ENCODE results near the gene FBN1.

Gene FBN1

DNA sequence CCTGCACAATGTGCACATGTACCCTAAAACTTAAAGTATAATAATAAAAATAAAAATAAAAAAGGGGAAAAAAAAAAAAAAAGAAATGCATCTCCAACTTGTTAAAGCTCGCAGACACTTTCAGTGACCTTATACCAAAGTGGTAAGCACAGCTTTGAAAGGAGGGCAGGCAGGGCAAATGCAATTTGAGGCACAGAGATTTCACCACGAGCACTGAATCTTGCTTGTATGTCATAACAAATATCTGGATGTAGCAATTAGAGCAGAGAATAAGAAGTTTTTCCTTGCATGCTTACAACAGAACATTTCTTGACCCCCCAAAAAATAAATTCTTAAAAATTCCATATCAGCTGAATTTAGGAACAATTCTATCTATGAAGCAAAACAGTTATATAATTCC, 66.5 kb downstream of the FBN1 start:
- no peak for DNase-seq

DNA sequence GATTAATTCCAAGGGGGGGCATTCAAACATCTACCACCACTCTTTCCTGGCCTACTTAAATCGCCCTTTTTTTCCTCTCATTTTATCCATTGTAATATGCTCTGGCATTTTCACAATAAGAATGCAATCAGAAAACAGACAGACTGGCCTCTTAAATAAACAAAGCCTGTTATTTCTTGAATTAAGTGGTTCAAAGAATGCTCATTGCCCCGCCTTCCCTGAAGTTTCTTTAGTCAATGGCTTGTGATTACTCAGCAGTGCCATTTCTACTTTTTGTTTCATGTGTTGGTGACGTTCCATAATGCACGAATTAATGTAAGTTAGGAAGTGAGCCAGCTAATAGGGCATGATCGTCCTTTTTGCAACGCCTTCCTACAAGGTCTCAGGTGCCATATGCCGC, 68.0 kb downstream of the FBN1 start:
- no peak for DNase-seq

DNA sequence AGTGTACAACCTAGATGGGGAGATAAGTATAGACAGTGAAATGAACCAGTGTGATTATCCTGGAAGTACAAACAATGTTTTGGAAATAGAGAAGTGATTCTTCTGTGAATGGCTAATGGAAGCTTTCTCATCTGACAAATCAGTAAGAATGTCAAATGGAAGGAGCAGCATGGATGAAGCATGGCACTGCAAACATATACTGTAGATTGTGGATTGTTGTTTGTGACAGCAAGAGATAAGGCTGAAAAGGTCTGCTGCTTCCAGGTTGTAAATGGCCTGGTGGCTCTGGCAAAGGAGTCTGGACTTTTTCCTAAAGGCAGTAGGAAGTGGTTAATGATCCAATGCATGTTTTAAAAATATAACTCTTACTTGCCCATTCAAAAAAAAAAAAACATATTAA, 71.3 kb downstream of the FBN1 start:
- DNase-seq = no peak

DNA sequence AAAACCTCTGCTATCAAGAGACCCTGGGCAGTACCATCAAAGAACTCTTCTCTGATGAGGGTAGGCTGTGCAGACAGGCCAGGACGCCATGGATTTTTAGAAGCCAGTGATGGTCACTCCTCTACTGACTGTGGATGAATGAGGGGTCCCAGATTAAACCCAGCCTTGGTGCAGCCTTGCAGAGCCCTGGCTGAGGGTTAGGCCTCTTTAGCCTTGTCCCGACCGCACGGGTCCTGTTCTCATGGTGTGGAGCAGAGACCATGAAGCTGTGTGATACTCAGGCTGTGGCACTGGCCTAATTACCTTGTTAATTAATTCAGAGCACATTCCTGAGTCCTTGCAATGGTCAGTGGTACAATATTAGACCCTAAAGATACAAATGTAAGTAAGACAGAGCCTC, 71.7 kb downstream of the FBN1 start:
- no peak for DNase-seq

DNA sequence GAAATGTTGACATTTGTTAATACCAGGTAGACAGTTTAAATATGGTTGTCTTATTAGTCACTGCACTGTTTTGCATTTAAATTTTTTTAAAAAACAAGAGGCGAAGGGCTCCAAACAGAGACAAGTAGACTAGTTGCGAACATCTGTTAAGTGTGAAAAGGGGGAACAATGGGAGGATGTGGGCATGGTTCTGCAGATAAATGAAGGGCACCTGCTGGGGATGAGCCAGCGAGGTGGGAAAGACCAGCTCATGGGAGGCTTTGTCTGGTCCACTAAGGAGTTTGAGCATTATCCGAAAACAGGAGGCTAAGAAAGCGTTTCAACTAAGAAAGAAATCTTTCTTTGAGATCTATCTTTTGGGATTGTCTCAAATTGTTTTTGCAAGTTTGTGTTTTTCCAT, 72.7 kb downstream of the FBN1 start:
- no peak for DNase-seq

DNA sequence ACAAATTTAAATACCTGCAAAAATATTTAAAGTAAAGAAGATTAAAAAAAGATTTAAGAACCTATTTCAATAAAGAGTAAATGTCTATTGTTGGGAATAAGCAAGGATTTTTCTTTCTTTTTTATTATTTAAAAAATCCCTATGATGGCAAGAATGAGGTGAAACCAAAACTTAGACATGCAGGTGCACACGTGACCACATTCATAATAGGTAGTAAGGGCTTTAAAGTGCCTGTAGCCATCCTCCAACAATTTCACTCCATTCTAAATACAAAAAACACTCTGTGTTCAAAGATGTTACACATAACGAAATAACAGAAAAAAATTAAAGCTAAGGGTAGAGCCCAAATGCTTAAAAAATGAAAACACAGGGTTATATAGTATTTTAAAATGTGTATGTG, 74.0 kb downstream of the FBN1 start:
- DNase-seq = no peak

DNA sequence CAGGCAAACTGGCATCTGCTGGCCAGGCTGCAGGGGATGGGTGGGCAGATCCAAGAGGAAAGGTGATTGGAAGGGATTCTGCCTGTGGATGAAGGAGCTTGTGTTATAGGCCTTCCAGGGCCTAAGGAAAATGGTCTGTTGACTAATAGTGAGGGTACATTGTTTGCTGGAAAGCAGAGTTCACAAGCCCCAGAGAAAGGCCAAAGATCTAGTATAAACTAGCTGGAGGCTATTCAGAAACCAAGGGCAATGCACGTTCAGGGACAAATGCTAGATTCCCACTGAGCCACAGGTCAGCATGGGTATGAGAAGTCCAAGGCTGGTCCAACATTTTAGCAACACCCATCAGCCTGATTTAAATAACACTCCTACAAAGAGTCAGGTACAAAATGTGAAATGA, 74.7 kb downstream of the FBN1 start:
- no peak for DNase-seq

DNA sequence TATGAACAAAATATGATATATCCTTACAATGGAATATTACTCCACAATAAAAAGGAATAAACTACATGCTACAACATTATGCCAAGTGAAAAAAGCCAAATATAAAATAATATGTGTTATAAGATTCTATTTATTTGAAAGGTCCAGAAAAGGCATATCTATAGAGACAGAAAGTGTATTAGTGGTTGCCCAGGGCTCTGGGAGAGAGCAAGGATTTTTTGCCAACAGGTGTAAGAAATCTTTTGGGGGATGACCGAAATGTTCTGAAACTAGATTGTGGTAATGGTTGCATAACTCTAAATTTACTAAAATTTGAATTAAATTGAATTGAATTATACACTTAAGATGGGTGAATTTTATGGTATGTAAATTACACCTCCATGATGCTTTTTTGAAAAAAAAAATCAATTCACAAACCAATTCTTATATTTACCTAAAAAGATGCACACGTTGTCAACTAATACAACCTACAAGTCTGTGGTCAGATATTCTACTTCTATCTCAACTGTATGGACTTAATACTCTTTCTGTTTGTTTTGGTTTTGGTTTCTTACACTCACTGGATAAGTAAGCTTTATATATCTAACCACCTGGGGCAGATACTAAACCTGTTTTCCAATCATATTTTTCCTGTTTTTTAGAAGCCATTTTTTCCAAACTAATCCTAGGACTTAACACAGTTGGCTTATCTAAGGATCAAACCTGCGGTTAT, 75.8 kb downstream of the FBN1 start:
- no peak for DNase-seq

DNA sequence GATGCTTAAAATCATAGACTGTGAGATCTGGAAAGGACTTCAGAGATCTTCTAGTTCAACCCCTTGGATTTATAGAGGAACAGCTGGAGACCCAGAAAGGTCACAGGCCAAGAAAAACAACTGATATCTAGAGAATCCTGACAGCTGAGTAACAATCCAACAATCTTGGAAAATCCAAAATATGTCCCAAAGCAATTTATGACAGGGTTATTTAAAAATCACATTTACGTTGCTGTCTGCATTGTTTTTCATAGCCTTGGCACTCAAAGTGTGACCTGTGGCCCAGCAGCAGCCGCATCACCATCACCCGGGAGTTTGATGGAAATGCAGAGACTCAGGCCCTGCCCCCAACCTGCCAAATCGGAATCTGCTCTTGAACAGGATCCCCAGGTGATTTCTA, 78.8 kb downstream of the FBN1 start:
- DNase-seq = no peak

DNA sequence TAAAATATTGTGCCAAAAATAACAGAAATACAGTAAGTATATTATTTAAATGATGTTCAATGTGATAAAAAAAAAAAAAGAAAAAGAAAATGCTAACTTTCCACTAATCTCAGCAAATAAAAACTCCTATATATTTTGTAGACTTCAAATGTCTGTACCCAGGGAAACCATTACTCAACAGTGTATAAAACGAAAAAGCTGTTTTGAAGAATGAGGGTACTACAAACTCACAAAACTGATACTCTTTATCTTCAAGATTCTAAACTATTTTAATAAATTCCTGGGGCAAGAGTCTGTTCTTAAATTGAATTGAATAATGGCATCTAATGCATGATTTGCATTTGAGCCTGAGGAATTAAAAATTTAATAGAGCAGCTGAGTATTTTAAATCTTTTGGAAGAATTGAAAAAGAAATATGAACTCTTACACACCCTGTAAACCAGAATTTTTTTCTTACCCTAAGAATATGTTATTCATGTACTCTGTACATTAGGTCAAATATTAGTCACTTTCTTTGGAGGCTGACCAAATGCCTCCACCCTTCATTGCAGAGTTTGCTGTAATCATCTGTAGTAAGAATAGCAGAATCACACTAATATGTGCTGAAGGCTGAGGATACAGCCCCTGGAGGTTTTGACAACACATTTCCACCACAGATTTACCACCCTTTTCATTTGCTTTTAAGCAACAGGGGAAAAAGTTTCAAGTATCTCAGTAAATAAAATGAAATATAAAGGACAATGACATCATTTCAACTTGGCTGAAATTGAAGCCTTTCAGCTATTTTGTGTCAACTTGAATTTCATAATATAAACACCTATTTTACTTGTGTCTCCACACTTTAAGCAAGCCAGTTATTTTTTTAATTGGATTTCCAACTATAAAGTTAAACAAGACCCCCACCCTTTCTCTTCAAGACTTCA, 79.7 kb downstream of the FBN1 start:
- DNase-seq = no peak

DNA sequence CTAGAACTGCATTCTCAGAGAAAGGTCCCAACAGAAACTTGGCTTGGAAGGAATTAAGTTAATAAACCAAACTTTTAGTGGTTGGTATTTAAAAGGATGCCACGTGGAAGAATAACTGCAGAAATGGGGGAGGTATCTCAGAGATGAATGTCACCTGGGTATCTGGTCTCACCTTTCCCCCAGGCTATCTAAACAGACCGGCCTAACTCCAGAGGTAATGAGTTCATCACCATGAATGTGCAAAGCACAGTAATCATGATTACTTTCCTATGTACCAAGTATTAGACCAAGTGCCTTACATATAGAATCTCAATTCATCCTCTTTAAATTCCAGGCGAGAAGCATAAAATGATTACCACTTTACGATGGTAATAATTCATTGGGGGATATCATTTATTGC, 80.8 kb downstream of the FBN1 start:
- no peak for DNase-seq

DNA sequence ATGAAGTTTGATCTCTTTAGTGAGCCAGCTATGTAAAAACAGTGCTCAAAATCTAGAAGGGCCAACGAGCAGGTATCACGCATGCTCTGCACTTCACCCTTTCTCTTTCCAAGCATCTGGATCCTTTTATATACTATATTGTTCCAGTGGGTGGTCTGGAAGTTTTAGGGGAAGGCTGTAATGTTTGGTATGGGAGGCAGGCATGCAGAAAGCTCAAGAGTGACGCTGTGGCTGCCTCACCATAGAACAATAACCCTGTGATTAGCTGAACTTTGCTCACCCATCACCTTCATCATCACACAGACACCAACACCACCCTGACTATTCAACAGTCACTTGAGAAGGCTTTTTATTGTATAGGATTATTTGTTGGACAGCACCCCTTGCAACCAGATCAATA, 81.6 kb downstream of the FBN1 start:
- no peak for DNase-seq

DNA sequence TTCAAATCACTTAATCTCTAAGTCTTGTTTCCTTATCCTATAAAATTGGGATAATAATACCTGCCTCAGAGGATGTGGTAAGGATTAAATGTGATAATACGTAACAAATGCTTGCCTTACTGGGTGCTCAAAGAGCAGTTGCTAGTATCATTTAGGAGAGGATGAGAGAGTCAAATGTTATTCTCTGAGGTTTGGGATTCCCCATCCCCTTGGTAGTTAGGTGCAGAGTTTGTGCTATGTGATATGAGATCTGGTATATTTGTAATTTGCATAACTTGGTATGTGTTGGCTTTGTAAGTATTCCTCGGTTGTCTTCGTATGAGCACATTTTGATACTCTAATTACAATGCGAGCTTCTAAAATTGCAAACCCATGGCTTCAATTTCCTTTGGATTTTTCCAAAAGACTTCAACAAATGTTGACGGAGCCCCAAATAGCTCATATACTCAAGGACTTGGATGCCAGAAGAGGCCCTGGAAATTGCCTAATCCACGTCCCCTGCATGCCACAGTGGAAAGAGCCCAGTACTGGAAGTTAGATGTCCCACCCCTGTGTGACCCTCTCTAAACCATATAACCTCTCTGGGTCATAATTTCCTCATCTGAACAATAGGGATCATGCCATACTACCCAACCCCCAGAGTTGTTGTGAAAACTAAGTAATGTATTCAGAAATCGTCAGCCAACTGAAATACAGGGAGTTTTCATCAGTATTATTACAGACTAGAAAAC, 85.0 kb downstream of the FBN1 start:
- no peak for DNase-seq

DNA sequence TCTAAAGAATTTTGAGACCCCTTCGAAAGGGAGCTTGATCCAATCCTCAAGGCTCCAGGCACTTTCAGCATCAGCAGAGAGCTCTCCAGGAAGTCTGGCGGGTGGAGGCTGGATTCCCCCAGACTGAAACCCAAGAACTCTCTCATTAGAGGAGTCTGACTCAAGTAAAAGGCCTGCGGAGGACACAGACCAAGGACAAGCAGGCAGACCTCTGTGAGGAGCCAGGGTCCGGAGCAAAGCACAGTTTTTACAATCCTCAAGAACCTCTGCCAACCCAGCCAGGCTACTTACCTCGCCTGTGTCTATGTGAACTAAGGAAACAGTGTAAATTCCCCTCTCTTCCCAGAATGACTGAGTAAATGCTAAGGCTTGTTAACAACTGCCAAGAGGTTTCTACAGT, 86.2 kb downstream of the FBN1 start:
- DNase-seq = no peak

DNA sequence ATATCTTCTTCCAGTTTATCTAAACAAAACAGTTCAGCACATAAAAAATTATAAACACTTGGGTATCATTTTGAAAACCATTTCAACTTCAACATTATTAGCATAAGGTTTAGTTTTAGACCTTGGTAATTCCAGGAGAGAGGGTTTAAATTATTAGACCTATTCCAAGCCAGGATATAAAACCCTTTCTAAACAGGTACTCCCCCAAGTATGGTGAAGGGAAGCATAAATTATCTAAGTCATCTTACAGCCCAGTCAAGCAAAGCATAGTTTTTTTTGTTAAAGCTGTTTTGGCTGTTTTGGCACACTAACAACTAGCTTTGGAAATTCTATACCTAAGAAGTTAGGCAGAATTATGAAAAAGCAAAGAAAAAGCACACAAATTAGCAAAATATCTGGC, 87.3 kb downstream of the FBN1 start:
- no peak for DNase-seq

DNA sequence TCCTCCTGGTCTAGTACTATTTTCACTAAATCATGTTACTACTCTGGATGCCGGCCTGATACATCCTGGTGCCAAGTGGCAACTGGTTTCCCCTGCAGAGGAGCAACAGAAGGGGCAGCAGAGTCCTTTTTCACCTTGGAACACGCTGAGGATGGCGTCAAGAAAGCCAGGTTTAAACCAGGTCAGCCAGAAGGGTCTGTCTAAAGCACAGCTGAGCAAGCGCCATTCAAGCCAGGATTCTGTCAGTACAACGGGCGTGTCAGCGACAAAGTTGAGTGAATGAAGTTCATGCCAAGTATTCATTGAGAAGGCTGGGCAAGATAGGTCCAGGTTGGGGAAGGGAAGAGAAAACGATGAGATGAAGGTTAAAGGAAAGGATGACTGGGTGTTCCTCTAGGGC, 88.2 kb downstream of the FBN1 start:
- no peak for DNase-seq

DNA sequence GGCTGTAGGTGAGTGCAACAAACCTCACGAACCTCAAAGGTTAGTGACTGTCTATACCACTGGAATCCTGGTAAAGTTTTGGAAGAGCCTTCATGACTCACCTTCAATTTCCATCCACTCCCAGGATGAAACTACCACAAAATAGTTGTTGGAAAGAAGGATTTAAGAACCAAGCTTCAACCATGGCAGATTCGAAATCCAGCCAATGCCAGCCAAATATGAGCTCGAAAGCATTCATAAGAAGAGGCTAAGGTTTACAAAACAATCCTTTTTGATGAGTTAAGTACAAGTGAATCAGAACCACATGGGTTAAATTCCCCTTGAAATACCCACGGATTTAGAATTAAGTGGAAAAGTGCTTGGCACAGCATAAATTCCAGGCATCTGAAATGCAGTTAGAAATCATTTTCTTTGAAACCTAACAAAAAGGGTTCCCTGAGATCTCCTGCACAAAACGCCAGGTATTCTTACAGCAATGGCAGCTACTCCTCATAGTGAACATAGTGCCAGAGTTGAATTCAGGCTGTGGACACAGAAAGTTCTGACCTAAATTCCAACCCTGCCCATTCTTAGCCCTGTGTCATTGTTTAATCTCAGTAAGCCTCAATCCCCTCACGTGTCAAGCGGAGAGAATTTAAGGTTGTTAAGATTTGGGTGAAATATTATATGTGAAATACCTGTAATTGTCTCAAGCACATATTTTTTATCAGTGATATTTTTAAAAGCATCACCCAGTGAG, 89.2 kb downstream of the FBN1 start:
- DNase-seq = no peak

DNA sequence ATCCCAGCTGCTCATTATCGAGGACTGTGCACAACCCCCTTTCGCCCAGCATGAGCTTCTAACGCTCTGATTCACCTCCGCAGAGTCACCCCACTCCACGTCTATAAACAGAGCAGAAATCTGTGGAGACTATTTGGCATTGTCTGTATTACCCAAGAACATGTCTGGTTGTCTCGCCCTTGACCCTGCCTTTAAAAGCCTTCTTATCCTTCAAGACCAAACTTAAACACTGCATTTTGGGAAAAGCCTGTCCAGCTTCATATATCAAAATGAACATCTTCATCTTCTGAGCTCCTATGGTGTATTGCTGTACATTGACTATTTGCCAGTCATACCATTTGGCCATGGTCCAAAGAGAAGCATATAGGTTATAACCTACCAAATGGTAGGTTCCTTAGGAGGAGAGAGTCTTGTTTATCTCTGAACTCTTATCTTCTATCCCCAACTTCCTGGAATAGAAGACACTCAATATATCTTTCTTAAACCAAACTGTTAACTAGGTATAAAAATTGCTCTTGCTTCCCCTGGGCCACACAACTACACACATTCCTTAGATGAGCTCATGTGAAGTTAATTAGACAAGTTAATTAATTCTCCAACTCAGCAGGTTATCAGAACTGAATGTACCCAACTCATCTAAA, 90.1 kb downstream of the FBN1 start:
- DNase-seq = no peak

DNA sequence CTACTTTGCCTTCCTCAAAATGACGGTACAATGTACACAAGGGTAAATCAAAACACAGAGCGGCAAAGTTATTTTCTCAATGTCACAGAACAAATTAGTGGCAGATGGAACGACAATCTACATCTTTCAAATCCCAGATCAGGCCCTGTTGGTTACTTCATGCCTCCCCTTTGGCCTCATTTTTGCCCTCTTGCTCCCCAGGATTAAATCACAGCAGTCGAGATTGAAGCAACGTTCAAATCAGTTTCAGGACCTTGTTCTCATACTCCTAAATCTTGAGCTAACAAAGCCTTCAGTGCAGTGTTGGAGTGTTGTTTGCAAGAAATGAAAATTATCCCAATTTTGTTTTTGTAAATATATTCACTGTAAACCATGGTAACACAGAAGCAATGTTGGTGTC, 91.4 kb downstream of the FBN1 start:
- DNase-seq = no peak

DNA sequence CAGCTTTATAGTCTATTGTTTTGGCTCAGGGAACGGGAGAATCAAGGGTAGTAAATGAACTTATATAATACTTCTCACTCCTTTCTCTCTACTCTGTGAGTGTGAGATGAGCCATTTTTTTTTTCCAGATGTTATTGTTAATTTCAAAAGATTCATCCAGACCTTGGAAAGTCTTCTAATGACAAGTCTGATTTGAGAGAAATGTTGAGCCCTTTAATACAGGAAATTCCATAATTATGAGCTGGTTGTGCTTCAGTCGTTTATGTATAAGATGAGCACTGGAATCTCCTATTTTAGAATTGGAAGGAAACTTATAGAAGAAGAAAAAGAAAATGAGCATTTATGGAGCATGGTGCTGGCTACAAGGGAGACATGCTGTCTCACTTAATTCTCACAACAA, 92.0 kb downstream of the FBN1 start:
- no peak for DNase-seq

DNA sequence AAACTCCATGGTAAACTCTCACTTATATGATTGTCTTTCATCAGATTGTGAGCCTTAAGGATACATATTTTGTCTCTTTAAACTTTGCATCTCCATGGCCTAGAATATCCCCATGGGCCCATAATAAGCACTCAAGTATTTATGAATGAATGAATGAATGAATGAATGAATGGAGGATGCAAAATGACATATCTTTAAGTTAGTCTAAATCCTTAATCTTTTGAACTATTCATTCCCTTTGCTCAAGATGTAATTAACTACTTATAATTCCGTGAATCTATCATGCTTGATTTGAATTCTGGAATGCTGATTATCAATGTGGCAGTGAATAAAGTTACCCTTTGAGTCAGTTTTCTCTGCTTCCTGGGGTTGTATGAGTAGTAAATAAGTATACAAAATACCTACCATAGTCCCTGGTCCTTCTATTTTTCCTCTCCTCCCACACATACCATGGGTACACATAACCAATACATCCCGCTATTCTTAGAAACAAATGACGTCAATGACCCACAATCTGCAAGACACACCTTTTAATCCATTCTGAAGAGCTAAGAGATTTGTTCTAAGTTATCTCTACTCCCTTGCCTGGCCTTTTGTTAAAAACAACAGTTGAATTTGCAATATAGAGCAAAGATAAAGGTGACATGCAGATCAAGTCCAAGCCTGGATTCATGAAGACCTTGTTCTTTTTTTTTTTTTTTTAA, 94.5 kb downstream of the FBN1 start:
- no peak for DNase-seq

DNA sequence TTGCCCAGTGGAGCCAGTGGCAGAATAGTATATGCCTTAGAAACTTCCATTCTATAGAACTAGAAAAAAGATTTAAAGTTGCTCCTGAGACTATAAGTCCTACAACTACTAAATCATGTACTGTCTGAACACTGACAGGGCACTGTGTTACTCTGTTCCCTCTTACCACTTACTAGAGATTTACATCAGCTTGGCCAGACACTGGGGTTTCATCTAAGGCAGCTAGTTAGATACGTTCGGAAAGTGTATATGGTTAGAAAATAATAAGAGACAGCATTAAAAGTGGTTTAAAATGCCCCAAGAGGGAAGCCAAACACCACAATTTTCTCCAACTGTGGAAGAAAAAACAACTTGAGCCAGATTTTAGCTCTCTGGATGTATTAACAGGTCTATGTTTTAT, 97.1 kb downstream of the FBN1 start:
- DNase-seq = no peak

Data from hippocampal formation (tissue), 2 donors.